ENCODE measurements around the gene ANKK1.

The ANKK1 gene

DNA sequence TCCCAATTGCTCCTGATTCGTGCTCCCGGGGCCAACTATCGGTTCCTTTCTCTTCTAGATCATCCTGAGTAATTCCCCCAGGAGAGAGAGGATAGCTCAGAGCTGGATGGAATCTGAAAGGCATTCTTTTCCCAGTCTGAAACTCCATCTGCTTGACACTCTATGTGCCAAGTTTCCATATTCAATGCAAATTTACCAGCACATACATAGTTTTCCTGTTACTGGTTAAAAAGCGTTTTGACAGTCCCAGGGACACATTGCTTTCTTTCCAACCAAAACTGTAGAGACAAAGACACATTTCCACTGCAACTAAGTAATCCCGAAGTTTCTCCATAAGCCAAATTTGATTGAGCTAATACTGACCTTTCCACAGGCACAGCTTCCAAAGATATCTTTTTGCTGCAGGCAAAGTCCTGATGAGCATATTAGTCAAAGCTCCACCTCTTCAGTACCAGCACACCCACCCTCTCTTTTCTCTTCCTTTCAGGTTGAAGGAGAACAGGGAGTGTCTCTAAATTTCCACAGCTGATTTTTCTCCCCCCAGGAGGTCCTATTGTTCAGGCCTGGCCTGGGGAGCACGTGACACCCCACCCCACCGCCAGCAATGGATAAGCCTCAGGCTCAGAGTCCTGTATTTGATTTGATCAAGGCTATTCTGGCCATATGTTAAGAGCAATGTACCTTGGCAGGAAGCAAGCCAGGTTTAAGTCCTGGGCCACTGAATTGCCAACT lies 9.7 kb upstream of the ANKK1 start:
- no peak for DNase-seq (ENCODE audit: low spot score)

DNA sequence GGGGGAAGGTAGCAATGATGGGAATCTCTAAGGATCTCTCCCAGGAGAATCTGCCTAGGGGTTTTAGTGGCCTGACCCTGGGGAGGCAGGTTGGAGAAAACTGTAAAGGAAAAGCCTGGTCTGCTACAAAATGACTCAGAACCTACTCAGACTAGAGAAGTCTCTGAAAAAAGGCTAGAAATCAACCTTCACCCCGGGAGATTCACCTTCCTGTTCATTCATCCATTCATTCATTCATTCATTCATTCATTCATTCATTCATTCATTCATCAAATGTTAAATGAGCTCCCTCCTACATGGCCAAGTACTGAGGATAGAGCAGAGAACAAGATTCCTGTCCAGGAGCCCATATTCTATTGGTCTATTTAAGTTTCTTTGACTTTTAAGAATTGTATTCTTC lies 8.9 kb upstream of the ANKK1 start:
- DNase-seq (ENCODE audit: low spot score): no peak

- DNase-seq (ENCODE audit: low spot score): no peak
Observed at GRCh38 chr11:113382121-113382520, 5.5 kb upstream of the ANKK1 start.

DNA sequence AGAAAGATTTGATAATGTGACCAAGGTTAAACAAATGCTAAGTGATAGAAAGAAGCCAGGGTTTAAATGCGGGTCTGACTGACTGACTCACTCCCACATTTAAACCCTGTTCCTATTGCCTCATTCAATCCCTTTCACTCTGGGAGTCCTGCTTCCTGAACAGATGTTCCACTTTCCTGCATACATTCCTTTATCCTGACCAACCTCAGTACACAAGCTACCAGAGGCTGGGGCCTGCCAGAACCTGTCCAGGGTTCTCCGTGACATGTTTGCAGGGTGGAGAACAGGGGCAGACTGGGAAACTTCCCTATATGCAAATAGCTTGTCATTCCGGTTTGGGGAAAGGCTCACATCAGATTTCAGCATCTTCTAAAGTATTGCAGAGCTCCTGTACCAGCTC lies 3.0 kb upstream of the ANKK1 start:
- DNase-seq (ENCODE audit: low spot score): peak; percentile 76

- DNase-seq (ENCODE audit: low spot score): no peak
Observed at GRCh38 chr11:113385749-113386148, 1.8 kb upstream of the ANKK1 start.

GRCh38 chr11:113386866-113387265 lies 713 bp upstream of the ANKK1 start:
- no peak for DNase-seq (ENCODE audit: low spot score)

DNA sequence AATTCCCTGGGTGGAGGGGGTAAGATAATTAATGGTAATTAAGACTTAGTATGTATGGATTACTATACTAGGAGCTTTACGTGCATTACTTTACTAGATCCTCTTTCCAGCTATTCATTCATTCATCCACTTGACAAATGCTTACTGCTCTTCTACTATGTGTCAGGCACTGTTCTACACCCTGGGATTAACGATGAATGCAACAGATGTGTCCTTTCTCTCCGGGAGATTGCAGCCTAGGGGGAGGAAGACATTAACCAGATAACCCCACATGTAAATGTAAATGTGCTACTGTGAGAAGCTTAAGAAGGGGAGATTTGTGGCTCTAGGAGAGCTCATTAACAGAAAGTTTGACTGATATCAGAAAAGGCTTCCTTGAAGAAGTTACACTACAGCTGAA lies 1.7 kb downstream of the ANKK1 start:
- no peak for DNase-seq (ENCODE audit: low spot score)

GRCh38 chr11:113392236-113392921 lies 4.8 kb downstream of the ANKK1 start:
- no peak for DNase-seq (ENCODE audit: low spot score)

DNA sequence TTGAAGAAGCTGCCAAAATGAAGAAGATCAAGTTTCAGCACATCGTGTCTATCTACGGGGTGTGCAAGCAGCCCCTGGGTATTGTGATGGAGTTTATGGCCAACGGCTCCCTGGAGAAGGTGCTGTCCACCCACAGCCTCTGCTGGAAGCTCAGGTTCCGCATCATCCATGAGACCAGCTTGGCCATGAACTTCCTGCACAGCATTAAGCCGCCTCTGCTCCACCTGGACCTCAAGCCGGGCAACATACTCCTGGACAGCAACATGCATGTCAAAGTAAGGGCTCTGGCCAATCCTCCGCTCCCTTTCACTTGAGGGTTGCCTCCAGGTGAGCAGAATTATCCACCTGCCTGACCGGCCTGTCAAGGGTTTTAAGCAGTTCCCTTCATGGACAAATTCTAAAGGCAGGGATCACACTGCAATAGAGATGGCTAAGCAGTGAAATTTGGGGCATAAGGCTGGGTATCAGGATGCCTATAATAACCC lies 6.0 kb downstream of the ANKK1 start:
- DNase-seq (ENCODE audit: low spot score): no peak

GRCh38 chr11:113394919-113395318 lies 7.3 kb downstream of the ANKK1 start:
- DNase-seq (ENCODE audit: low spot score): no peak

GRCh38 chr11:113395782-113396336 lies 8.3 kb downstream of the ANKK1 start:
- DNase-seq (ENCODE audit: low spot score): no peak

DNA sequence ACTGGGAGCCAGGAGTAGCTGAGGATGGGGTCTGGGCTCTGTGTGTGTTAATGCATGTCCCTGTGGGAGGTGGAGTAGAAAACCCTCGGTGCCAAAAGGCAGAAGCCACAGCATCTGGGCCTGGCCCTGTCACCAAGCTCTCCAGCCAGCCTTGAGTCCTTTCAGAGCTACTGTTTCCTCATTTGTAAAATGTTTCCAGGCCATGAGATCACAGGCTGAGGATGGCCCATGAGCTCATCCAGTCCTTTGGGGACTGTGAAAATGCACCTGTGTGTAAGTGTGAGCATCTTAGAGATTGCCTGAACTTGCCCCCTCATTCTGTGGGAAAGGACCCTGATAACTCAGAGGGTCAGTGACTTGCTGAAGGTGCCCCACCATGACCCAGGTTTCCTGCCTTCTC lies 9.1 kb downstream of the ANKK1 start:
- no peak for DNase-seq (ENCODE audit: low spot score)

GRCh38 chr11:113397212-113397611 lies 9.6 kb downstream of the ANKK1 start:
- no peak for DNase-seq (ENCODE audit: low spot score)

GRCh38 chr11:113397821-113398220 lies 10.2 kb downstream of the ANKK1 start:
- no peak for DNase-seq (ENCODE audit: low spot score)

DNA sequence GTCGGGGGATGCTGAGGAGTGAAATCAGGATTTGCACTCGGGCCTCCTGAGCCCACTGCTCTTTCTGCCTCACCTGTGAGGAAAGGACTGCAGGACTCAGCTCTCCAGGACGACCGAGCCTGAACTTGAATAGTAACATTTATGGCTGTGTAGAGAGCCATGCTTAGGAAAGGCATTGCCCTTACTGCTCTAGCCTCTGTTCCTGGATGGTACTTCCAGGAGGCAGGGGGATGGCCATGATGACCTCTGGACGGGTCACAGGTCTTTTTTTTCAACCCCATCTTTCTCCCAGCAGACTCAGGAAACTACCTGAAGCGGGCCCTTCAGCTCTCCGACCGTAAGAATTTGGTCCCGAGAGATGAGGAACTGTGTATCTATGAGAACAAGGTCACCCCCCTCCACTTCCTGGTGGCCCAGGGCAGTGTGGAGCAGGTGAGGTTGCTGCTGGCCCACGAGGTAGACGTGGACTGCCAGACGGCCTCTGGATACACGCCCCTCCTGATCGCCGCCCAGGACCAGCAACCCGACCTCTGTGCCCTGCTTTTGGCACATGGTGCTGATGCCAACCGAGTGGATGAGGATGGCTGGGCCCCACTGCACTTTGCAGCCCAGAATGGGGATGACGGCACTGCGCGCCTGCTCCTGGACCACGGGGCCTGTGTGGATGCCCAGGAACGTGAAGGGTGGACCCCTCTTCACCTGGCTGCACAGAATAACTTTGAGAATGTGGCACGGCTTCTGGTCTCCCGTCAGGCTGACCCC lies 11.3 kb downstream of the ANKK1 start:
- DNase-seq (ENCODE audit: low spot score): no peak

DNA sequence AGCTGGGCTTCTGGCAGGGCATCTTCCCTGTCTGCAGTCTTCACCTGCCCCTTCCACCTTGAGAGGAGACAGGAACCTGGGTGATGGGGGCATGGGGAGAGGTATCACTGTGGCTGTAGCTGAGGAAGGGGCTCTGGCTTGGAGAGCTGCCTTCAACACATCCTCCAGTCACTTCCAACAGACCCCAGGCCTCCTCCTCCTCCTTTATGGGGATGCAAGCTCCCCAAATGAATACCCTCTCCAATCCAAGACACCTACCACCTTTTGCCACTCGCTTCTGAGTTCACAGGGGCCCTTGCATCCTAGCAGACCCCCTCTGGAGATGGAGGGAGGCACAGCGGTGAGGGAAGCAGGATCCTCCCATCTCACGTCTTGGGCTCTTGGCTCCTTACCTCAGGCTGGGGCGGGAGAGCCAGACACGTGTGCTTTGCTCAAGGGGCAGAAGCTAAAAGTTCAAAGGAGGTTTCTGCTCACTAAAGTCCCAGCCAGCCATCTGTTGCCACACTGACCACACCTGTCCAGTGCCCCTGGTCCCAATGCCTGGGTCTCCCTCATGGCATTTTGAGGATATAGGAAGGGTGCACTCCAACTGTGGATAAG lies 13.2 kb downstream of the ANKK1 start:
- no peak for DNase-seq (ENCODE audit: low spot score)

GRCh38 chr11:113401718-113402117 lies 14.1 kb downstream of the ANKK1 start:
- DNase-seq (ENCODE audit: low spot score): no peak

DNA sequence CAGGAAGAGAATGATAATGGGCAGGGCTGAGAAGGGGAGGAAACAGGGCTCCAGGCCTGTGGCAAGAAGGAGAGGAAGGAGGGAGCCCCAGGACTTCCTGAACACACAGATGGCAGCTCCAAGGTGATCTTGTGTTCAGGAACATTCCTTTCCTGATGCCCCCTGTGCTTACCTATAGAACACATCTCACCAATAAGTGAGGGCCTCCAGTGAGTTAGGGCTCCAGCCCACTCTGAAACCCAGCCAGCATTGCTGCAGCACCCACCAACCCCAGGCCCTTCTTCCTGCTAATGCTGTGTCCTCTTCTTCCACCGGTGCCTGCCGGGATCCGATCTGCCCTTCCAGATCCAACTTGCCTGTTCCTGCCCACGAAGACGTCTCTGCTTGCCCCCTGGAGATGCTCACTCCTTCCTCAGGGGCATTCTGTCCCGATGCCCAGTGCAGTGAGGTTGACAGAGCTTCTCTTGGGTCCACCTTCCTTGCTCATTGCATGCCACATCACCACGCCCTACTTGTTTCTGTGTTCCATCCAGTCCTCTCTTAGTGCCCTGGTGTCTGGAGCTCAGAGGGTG lies 17.4 kb downstream of the ANKK1 start:
- no peak for DNase-seq (ENCODE audit: low spot score)

- DNase-seq (ENCODE audit: low spot score): no peak
Observed at GRCh38 chr11:113405724-113406478, 18.3 kb downstream of the ANKK1 start.

GRCh38 chr11:113407163-113407562 lies 19.6 kb downstream of the ANKK1 start:
- DNase-seq (ENCODE audit: low spot score): no peak

GRCh38 chr11:113408206-113408605 lies 20.6 kb downstream of the ANKK1 start:
- no peak for DNase-seq (ENCODE audit: low spot score)

Data from hepatic stellate cell (primary cell).